Liver (tissue), 3 donors: Measurements from ENCODE around the gene CTAGE6.
"Not testable (repeated sequence)": the region's sequence is repeated elsewhere in the genome, so short reads cannot be mapped to it uniquely, and the experiment has no call there.

Source experiments
- JUND ChIP-seq, 2 donors: IDR thresholded peaks; 2 replicates each; pipeline ENCODE4 v1.6.1; 2016; ENCODE audit warnings: antibody characterized with exemption in 2 of 2
- NR2F2 ChIP-seq: IDR thresholded peaks from 2 replicates; pipeline ENCODE4 v1.6.1; 2016; ENCODE audit warnings: antibody characterized with exemption
- RAD21 ChIP-seq, 2 donors: IDR thresholded peaks; 2 replicates each; pipeline ENCODE4 v1.6.1; 2016; ENCODE audit warnings: antibody characterized with exemption in 2 of 2, mild to moderate bottlenecking in 2 of 2
- YY1 ChIP-seq: IDR thresholded peaks from 2 replicates; pipeline ENCODE4 v1.6.1; 2016; ENCODE audit warnings: antibody characterized with exemption, mild to moderate bottlenecking
- TF ChIP-seq, protein P1 (sequence below): fragments of 150-350 bp; IDR thresholded peaks from 2 replicates; pipeline ENCODE4 v1.5.1; 2017; ENCODE audit warnings: improper control_type of control experiment, low read depth, low read length; ENCODE audit not compliant: missing input control
- TF ChIP-seq, protein P2 (sequence below): IDR thresholded peaks from 2 replicates; pipeline ENCODE4 v1.6.1; 2016; ENCODE audit warnings: antibody characterized with exemption, mild to moderate bottlenecking
- TF ChIP-seq, protein P3 (sequence below): IDR thresholded peaks from 2 replicates; pipeline ENCODE4 v1.6.1; 2016; ENCODE audit warnings: antibody characterized with exemption
- donor health status: healthy.
- donor health status: healthy.

DNA sequence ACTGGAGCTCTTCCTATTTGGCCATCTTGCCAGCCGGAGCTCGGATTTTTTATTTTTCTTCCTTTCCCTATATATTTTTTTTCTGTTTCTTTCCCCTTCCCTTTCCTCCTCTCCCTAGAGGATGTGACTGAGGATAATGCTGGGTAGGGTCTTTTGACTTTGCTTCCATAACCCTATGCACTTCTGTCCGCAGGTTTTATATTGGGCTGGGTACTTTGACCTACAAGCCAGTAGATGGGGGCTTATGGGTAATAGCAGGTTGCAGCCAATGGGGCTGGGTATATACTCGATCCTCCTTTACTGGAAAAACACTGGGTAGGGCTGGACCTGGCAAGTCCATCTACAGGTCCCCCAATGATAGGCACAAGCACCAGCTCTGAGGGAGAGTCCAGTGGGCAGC lies 12.2 kb downstream of the CTAGE6 start:
- not testable (repeated sequence) for TF ChIP-seq YY1; JUND (IDR thresholded peaks at IDR 0.05); NR2F2; RAD21 (IDR thresholded peaks at IDR 0.05)
- TF ChIP-seq, protein P1, sequence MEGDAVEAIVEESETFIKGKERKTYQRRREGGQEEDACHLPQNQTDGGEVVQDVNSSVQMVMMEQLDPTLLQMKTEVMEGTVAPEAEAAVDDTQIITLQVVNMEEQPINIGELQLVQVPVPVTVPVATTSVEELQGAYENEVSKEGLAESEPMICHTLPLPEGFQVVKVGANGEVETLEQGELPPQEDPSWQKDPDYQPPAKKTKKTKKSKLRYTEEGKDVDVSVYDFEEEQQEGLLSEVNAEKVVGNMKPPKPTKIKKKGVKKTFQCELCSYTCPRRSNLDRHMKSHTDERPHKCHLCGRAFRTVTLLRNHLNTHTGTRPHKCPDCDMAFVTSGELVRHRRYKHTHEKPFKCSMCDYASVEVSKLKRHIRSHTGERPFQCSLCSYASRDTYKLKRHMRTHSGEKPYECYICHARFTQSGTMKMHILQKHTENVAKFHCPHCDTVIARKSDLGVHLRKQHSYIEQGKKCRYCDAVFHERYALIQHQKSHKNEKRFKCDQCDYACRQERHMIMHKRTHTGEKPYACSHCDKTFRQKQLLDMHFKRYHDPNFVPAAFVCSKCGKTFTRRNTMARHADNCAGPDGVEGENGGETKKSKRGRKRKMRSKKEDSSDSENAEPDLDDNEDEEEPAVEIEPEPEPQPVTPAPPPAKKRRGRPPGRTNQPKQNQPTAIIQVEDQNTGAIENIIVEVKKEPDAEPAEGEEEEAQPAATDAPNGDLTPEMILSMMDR = not testable (repeated sequence)
- TF ChIP-seq, protein P2, sequence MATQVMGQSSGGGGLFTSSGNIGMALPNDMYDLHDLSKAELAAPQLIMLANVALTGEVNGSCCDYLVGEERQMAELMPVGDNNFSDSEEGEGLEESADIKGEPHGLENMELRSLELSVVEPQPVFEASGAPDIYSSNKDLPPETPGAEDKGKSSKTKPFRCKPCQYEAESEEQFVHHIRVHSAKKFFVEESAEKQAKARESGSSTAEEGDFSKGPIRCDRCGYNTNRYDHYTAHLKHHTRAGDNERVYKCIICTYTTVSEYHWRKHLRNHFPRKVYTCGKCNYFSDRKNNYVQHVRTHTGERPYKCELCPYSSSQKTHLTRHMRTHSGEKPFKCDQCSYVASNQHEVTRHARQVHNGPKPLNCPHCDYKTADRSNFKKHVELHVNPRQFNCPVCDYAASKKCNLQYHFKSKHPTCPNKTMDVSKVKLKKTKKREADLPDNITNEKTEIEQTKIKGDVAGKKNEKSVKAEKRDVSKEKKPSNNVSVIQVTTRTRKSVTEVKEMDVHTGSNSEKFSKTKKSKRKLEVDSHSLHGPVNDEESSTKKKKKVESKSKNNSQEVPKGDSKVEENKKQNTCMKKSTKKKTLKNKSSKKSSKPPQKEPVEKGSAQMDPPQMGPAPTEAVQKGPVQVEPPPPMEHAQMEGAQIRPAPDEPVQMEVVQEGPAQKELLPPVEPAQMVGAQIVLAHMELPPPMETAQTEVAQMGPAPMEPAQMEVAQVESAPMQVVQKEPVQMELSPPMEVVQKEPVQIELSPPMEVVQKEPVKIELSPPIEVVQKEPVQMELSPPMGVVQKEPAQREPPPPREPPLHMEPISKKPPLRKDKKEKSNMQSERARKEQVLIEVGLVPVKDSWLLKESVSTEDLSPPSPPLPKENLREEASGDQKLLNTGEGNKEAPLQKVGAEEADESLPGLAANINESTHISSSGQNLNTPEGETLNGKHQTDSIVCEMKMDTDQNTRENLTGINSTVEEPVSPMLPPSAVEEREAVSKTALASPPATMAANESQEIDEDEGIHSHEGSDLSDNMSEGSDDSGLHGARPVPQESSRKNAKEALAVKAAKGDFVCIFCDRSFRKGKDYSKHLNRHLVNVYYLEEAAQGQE = not testable (repeated sequence)
- TF ChIP-seq, protein P3, sequence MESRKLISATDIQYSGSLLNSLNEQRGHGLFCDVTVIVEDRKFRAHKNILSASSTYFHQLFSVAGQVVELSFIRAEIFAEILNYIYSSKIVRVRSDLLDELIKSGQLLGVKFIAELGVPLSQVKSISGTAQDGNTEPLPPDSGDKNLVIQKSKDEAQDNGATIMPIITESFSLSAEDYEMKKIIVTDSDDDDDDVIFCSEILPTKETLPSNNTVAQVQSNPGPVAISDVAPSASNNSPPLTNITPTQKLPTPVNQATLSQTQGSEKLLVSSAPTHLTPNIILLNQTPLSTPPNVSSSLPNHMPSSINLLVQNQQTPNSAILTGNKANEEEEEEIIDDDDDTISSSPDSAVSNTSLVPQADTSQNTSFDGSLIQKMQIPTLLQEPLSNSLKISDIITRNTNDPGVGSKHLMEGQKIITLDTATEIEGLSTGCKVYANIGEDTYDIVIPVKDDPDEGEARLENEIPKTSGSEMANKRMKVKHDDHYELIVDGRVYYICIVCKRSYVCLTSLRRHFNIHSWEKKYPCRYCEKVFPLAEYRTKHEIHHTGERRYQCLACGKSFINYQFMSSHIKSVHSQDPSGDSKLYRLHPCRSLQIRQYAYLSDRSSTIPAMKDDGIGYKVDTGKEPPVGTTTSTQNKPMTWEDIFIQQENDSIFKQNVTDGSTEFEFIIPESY = not testable (repeated sequence)
